Suppressor macrophage treated with lipopolysaccharide for 1 hour (primary cell): ENCODE results near the gene POLN.
"Not testable (repeated sequence)": the region's sequence is repeated elsewhere in the genome, so short reads cannot be mapped to it uniquely, and the experiment has no call there.

ENCODE experiments used
- DNase-seq, 3 donors: peaks; one replicate each; pipeline ENCODE4 v3.0.0-alpha.2; 2020 to 2022

Gene POLN

GRCh38 chr4:2027120-2027519 is 214.8 kb downstream of the POLN start:
- DNase-seq, result not testable (repeated sequence)

DNA sequence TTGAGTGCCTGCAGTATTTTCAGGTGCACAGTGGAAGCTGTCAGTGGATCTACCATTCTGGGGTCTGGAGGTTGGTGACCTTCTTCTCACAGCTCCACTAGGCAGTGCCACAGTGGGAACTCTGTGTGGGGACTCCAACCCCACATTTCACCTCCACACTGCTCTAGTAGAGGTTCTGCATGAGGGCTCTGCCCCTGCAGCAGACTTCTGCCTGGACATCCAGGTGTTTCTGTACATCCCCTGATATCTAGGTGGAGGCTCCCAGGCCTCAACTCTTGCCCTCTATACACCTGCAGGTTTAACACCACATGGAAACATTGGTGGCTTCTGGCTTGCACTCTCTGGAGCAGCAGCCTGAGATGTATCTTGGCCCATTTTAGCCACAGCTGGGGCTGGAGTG is 216.1 kb downstream of the POLN start:
- no peak for DNase-seq

DNA sequence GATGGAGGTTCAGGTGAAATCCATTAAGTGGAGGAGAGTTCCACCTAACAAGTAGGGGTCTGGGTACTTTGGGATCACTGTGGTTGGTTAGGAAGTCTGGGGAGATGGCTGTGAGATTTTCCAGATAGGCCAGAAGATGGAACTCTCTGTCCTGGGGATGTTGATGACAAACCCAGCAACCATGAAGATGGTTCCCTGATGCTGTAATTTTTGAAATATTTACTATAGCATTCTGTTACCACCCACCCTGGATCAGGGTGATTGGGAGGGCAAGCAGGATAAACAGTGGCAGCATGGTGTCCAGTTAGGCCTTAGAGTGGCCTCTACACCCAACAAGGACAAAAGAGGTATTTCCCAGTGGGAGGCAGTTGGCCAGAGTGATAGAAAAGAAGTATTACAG is 217.2 kb downstream of the POLN start:
- DNase-seq, result no peak
